GM12873 (cell line): ENCODE measurements around the gene SLFN11.

ENCODE experiments used
- CTCF ChIP-seq: IDR thresholded peaks from 2 replicates; pipeline ENCODE4 v1.5.1; 2012; ENCODE audit warnings: low read depth, mild to moderate bottlenecking, moderate library complexity, low read length, control low read depth; ENCODE audit not compliant: insufficient read depth; ENCODE audit errors: missing control alignments

SLFN11 gene

GRCh38 chr17:35372846-35373533 lies 431 bp downstream of the SLFN11 start:
- no peak for TF ChIP-seq CTCF

GRCh38 chr17:35371934-35372333 lies 1.5 kb downstream of the SLFN11 start:
- TF ChIP-seq CTCF: no peak

GRCh38 chr17:35368081-35368830 lies 5.2 kb downstream of the SLFN11 start:
- no peak for TF ChIP-seq CTCF

GRCh38 chr17:35361027-35361426 lies 12.4 kb downstream of the SLFN11 start:
- no peak for TF ChIP-seq CTCF

GRCh38 chr17:35359398-35359797 lies 14.0 kb downstream of the SLFN11 start:
- TF ChIP-seq CTCF: no peak

- no peak for TF ChIP-seq CTCF
These were observed 21.1 kb downstream of the SLFN11 start for GRCh38 chr17:35352284-35352683.

- TF ChIP-seq CTCF: no peak
These were observed 22.9 kb downstream of the SLFN11 start for GRCh38 chr17:35350493-35350892.
